Loucy (cell line): ENCODE measurements around the gene RGL3.

Experiments
- H2AFZ ChIP-seq: fragments of 200-600 bp; sonication (generic); 2 replicates; pipeline ENCODE4 v1.6.0; 2016; ENCODE audit warnings: antibody characterized with exemption, mild to moderate bottlenecking, low read length, moderate library complexity
- H3F3A ChIP-seq: fragments of 200-600 bp; 2 replicates; pipeline ENCODE4 v1.6.0; 2016; ENCODE audit warnings: antibody characterized with exemption, low read depth, mild to moderate bottlenecking
- H3K27me3 ChIP-seq: fragments of 200-600 bp; sonication (generic); 2 replicates; pipeline ENCODE4 v1.6.1; 2014; ENCODE audit warnings: low read length, mild to moderate bottlenecking; ENCODE audit not compliant: insufficient read depth, poor library complexity, severe bottlenecking
- H3K36me3 ChIP-seq: fragments of 200-600 bp; sonication (generic); 2 replicates; pipeline ENCODE4 v1.6.1; 2016; ENCODE audit warnings: low read length; ENCODE audit not compliant: insufficient read depth
- H3K4me1 ChIP-seq: fragments of 200-600 bp; sonication (generic); 2 replicates; pipeline ENCODE4 v1.5.1; 2014; ENCODE audit warnings: low read length, mild to moderate bottlenecking; ENCODE audit not compliant: insufficient read depth, poor library complexity, severe bottlenecking
- H3K4me2 ChIP-seq: fragments of 200-600 bp; sonication (generic); 2 replicates; pipeline ENCODE4 v1.6.0; 2014; ENCODE audit warnings: antibody characterized with exemption, low read length, low read depth, mild to moderate bottlenecking; ENCODE audit not compliant: poor library complexity, severe bottlenecking
- H3K4me3 ChIP-seq: fragments of 200-600 bp; sonication (generic); 2 replicates; pipeline ENCODE4 v1.5.1; 2014; ENCODE audit warnings: low read length, mild to moderate bottlenecking, mixed read lengths; ENCODE audit not compliant: poor library complexity, severe bottlenecking
- H3K79me2 ChIP-seq: fragments of 200-600 bp; sonication (generic); 2 replicates; pipeline ENCODE4 v1.6.1; 2014; ENCODE audit warnings: low read length; ENCODE audit not compliant: insufficient read depth
- H3K9ac ChIP-seq: fragments of 200-600 bp; sonication (generic); 2 replicates; pipeline ENCODE4 v1.6.0; 2014; ENCODE audit warnings: mild to moderate bottlenecking, low read depth, low read length, moderate library complexity; ENCODE audit not compliant: poor library complexity, severe bottlenecking
- H3K9me2 ChIP-seq: fragments of 200-600 bp; sonication (generic); replicated peaks from 2 replicates; pipeline ENCODE4 v1.6.1; 2016; ENCODE audit warnings: low read depth, low read length, mixed read lengths
- H3K9me3 ChIP-seq: fragments of 200-600 bp; sonication (generic); 2 replicates; pipeline ENCODE4 v1.6.1; 2014; ENCODE audit warnings: mild to moderate bottlenecking, antibody characterized with exemption, low read length, low read depth; ENCODE audit not compliant: insufficient read depth
- H4K20me1 ChIP-seq: fragments of 200-600 bp; sonication (generic); 2 replicates; pipeline ENCODE4 v1.6.0; 2014; ENCODE audit warnings: antibody characterized with exemption, low read length, mild to moderate bottlenecking; ENCODE audit not compliant: insufficient read depth, poor library complexity, severe bottlenecking
- CTCF ChIP-seq: fragments of 200-600 bp; sonication (generic); conservative IDR thresholded peaks from 2 replicates; pipeline ENCODE4 v1.5.1; 2014; ENCODE audit warnings: mild to moderate bottlenecking, antibody characterized with exemption, low read length
- EZH2phosphoT487 ChIP-seq: fragments of 200-600 bp; IDR thresholded peaks from 2 replicates; pipeline ENCODE4 v1.6.1; 2018; ENCODE audit warnings: antibody characterized with exemption, mild to moderate bottlenecking, moderate library complexity, borderline replicate concordance

Gene RGL3

GRCh38 chr19:11464333-11465265, 45.5 kb upstream of the RGL3 start:
- Histone ChIP-seq H3K79me2 (no peaks in the 10 kb centered on the region), H3K36me3 (no peaks in the 10 kb centered on the region), H3K4me1 (no peaks in the 10 kb centered on the region), H2AFZ (no peak overlapping the region), H3K4me3 (no peak overlapping the region), H3K9me3 (no peaks in the 10 kb centered on the region), H3F3A (no peaks in the 10 kb centered on the region), H3K4me2 (no peak overlapping the region), H3K9me2 (no peaks in the 10 kb centered on the region), H3K27me3 (no peaks in the 10 kb centered on the region), H4K20me1 (no peaks in the 10 kb centered on the region), H3K9ac (no peak overlapping the region)
- TF ChIP-seq EZH2phosphoT487 (no peak), CTCF (no peak)

GRCh38 chr19:11463391-11463790, 44.3 kb upstream of the RGL3 start:
- Histone ChIP-seq H3K4me2 (no peak overlapping the region), H3K4me3 (no peak overlapping the region), H3K9me2 (no peaks in the 10 kb centered on the region), H3K9ac (no peak overlapping the region), H3K79me2 (no peaks in the 10 kb centered on the region), H3K9me3 (no peaks in the 10 kb centered on the region), H3K36me3 (no peaks in the 10 kb centered on the region), H4K20me1 (no peaks in the 10 kb centered on the region), H3F3A (no peaks in the 10 kb centered on the region), H2AFZ (no peak overlapping the region), H3K4me1 (no peaks in the 10 kb centered on the region), H3K27me3 (no peaks in the 10 kb centered on the region)
- TF ChIP-seq CTCF (no peak), EZH2phosphoT487 (no peak)

GRCh38 chr19:11461453-11461852, 42.3 kb upstream of the RGL3 start:
- Histone ChIP-seq H3K4me1 (no peaks in the 10 kb centered on the region), H3K36me3 (no peaks in the 10 kb centered on the region), H3K27me3 (no peaks in the 10 kb centered on the region), H3K9me2 (no peaks in the 10 kb centered on the region), H3K79me2 (no peaks in the 10 kb centered on the region), H3K4me3 (no peak overlapping the region), H2AFZ (no peak overlapping the region), H3K4me2 (no peak overlapping the region), H3F3A (no peaks in the 10 kb centered on the region), H4K20me1 (no peaks in the 10 kb centered on the region), H3K9ac (no peak overlapping the region), H3K9me3 (no peaks in the 10 kb centered on the region)
- TF ChIP-seq CTCF, result no peak
- TF ChIP-seq EZH2phosphoT487, result no peak
